ENCODE results near the gene RTTN.

The RTTN gene

GRCh38 chr18:70220628-70221027 is 15.1 kb upstream of the RTTN start:
- Histone ChIP-seq H4K8ac (ENCODE audit: low read depth, low read length) (no peak overlapping the region), H3K4me2 (ENCODE audit: low read length) (no peak overlapping the region), H3K36me3 (ENCODE audit: control insufficient read depth in 1 of 2, insufficient read depth in 2 of 2, low read length in 2 of 2) (no peaks in the 10 kb centered on the region), H3K9me3 (ENCODE audit: insufficient read depth, low read depth, low read length) (no peaks in the 10 kb centered on the region), H4K12ac (ENCODE audit: low read depth, low read length) (no peak overlapping the region), H3K9ac (ENCODE audit: low read length) (no peak overlapping the region), H3K14ac (ENCODE audit: low read length) (no peak overlapping the region), H3K79me2 (ENCODE audit: control insufficient read depth, insufficient read depth, low read length, poor library complexity) (no peaks in the 10 kb centered on the region), H2BK12ac (ENCODE audit: low read length) (no peak overlapping the region), H3K4me1 (ENCODE audit: control insufficient read depth in 1 of 2, insufficient read depth in 2 of 2, low read length in 2 of 2) (no peaks in the 10 kb centered on the region), H2AFZ (ENCODE audit: insufficient read depth, low read length, poor library complexity) (no peak overlapping the region), H3K27me3 (ENCODE audit: insufficient read depth, low read length) (no peaks in the 10 kb centered on the region), H3K23ac (ENCODE audit: low read length) (no peak overlapping the region), H2BK120ac (ENCODE audit: insufficient read depth, low read length, poor library complexity) (no peak overlapping the region), H3K4me3 (ENCODE audit: low read depth, low read length) (no peak overlapping the region), H3K18ac (ENCODE audit: low read length) (no peak overlapping the region), H4K91ac (ENCODE audit: low read depth, low read length) (no peak overlapping the region), H3K4ac (ENCODE audit: low read depth, low read length) (no peak overlapping the region), H2BK5ac (ENCODE audit: low read depth, low read length, poor library complexity) (no peak overlapping the region), H3K27ac (ENCODE audit: low read depth, low read length) (no peak overlapping the region), H2AK5ac (ENCODE audit: low read length) (no peak overlapping the region), H3K79me1 (ENCODE audit: low read length) (no peaks in the 10 kb centered on the region)
- no CpG with 5 or more reads among the region's 5 CpGs for WGBS (ENCODE audit: extremely low coverage, insufficient coverage, insufficient read length)
- DNase-seq, result no peak

DNA sequence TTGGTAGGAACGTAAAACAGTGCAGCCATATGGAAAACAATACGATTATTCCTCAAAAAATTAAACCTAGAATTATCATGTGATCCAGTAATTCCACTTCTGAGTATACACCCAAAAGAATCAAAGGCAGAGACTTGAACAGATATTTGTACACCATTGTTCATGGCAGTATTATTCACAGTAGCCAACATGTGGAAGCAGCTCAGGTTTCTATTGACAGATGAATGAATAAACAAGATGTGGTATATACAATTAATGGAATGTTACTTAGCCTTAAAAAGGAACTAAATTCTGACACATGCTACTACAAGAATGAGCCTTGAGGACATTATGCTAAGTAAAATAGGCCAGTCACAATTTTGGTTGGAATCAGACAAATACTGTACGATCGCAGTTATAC is 14.2 kb upstream of the RTTN start:
- Histone ChIP-seq H3K79me1 (ENCODE audit: low read length) (no peaks in the 10 kb centered on the region), H2BK5ac (ENCODE audit: low read depth, low read length, poor library complexity) (no peak overlapping the region)
- WGBS (ENCODE audit: extremely low coverage, insufficient coverage, insufficient read length), result no CpG with 5 or more reads among the region's 4 CpGs

GRCh38 chr18:70216788-70217187 is 11.3 kb upstream of the RTTN start:
- Histone ChIP-seq H3K9me3 (ENCODE audit: insufficient read depth, low read depth, low read length) (no peaks in the 10 kb centered on the region), H3K14ac (ENCODE audit: low read length) (no peak overlapping the region), H3K18ac (ENCODE audit: low read length) (no peak overlapping the region), H3K36me3 (ENCODE audit: control insufficient read depth in 1 of 2, insufficient read depth in 2 of 2, low read length in 2 of 2) (no peaks in the 10 kb centered on the region), H3K79me2 (ENCODE audit: control insufficient read depth, insufficient read depth, low read length, poor library complexity) (no peaks in the 10 kb centered on the region), H3K79me1 (ENCODE audit: low read length) (no peaks in the 10 kb centered on the region), H3K9ac (ENCODE audit: low read length) (no peak overlapping the region), H4K12ac (ENCODE audit: low read depth, low read length) (no peak overlapping the region), H3K4me2 (ENCODE audit: low read length) (no peak overlapping the region), H3K4ac (ENCODE audit: low read depth, low read length) (no peak overlapping the region), H4K91ac (ENCODE audit: low read depth, low read length) (no peak overlapping the region), H3K4me1 (ENCODE audit: control insufficient read depth in 1 of 2, insufficient read depth in 2 of 2, low read length in 2 of 2) (no peaks in the 10 kb centered on the region), H2BK12ac (ENCODE audit: low read length) (no peak overlapping the region), H3K23ac (ENCODE audit: low read length) (no peak overlapping the region), H3K27ac (ENCODE audit: low read depth, low read length) (no peak overlapping the region), H2BK5ac (ENCODE audit: low read depth, low read length, poor library complexity) (no peak overlapping the region), H4K8ac (ENCODE audit: low read depth, low read length) (no peak overlapping the region), H3K27me3 (ENCODE audit: insufficient read depth, low read length) (no peaks in the 10 kb centered on the region), H2BK120ac (ENCODE audit: insufficient read depth, low read length, poor library complexity) (no peak overlapping the region), H2AFZ (ENCODE audit: insufficient read depth, low read length, poor library complexity) (no peak overlapping the region), H3K4me3 (ENCODE audit: low read depth, low read length) (no peak overlapping the region), H2AK5ac (ENCODE audit: low read length) (no peak overlapping the region)
- no CpG with 5 or more reads among the region's 2 CpGs for WGBS (ENCODE audit: extremely low coverage, insufficient coverage, insufficient read length)
- no peak for DNase-seq

More for the DNA sequence above, 14.2 kb upstream of the RTTN start:
- Histone ChIP-seq H4K91ac (ENCODE audit: low read depth, low read length) (no peak overlapping the region), H3K4me1 (ENCODE audit: control insufficient read depth in 1 of 2, insufficient read depth in 2 of 2, low read length in 2 of 2) (no peaks in the 10 kb centered on the region), H3K9me3 (ENCODE audit: insufficient read depth, low read depth, low read length) (no peaks in the 10 kb centered on the region), H3K36me3 (ENCODE audit: control insufficient read depth in 1 of 2, insufficient read depth in 2 of 2, low read length in 2 of 2) (no peaks in the 10 kb centered on the region), H3K23ac (ENCODE audit: low read length) (no peak overlapping the region), H2AFZ (ENCODE audit: insufficient read depth, low read length, poor library complexity) (no peak overlapping the region), H2BK120ac (ENCODE audit: insufficient read depth, low read length, poor library complexity) (no peak overlapping the region), H3K79me2 (ENCODE audit: control insufficient read depth, insufficient read depth, low read length, poor library complexity) (no peaks in the 10 kb centered on the region), H3K4me3 (ENCODE audit: low read depth, low read length) (no peak overlapping the region), H3K4ac (ENCODE audit: low read depth, low read length) (no peak overlapping the region), H3K4me2 (ENCODE audit: low read length) (no peak overlapping the region), H2AK5ac (ENCODE audit: low read length) (no peak overlapping the region), H3K18ac (ENCODE audit: low read length) (no peak overlapping the region), H4K12ac (ENCODE audit: low read depth, low read length) (no peak overlapping the region), H3K14ac (ENCODE audit: low read length) (no peak overlapping the region), H4K8ac (ENCODE audit: low read depth, low read length) (no peak overlapping the region), H3K27ac (ENCODE audit: low read depth, low read length) (no peak overlapping the region), H3K27me3 (ENCODE audit: insufficient read depth, low read length) (no peaks in the 10 kb centered on the region), H2BK12ac (ENCODE audit: low read length) (no peak overlapping the region), H3K9ac (ENCODE audit: low read length) (no peak overlapping the region)
- no peak for DNase-seq

DNA sequence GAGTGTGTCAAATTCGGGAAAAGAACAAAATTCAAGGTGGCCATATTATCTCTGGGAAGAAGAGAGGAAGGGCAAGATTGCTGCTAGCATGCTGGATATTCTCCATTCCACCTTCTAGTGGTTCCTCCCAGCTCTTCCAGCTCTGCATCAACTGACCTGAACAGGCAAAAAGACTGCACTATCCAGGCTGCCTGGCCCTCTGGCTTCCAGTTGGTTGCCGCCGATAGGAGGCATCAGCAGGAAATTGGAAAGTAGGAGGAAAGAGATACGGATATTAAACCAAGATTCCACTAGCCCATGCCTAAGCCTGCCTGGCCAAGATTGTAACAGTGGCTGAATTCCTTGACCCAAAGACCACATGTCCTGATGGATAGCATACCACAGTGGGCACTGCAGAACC is 1.7 kb upstream of the RTTN start:
- no peak overlapping the region for H3K14ac ChIP-seq (ENCODE audit: low read length)
- peaks cover 2% of the 10 kb centered on the region for H3K79me1 ChIP-seq (ENCODE audit: low read length)
- no peak overlapping the region for H2BK120ac ChIP-seq (ENCODE audit: insufficient read depth, low read length, poor library complexity)
- no peak overlapping the region for H4K91ac ChIP-seq (ENCODE audit: low read depth, low read length)
- no peaks in the 10 kb centered on the region for H3K9me3 ChIP-seq (ENCODE audit: insufficient read depth, low read depth, low read length)
- H3K4me3 ChIP-seq (ENCODE audit: low read depth, low read length), result no peak overlapping the region
- no CpG with 5 or more reads among the region's 4 CpGs for WGBS (ENCODE audit: extremely low coverage, insufficient coverage, insufficient read length)
- no peak overlapping the region for H2BK5ac ChIP-seq (ENCODE audit: low read depth, low read length, poor library complexity)
- H3K27me3 ChIP-seq (ENCODE audit: insufficient read depth, low read length), result no peaks in the 10 kb centered on the region
- H2BK12ac ChIP-seq (ENCODE audit: low read length), result no peak overlapping the region
- no peak overlapping the region for H3K4me2 ChIP-seq (ENCODE audit: low read length)
- H3K18ac ChIP-seq (ENCODE audit: low read length), result no peak overlapping the region
- H2AK5ac ChIP-seq (ENCODE audit: low read length), result no peak overlapping the region
- H3K36me3 ChIP-seq (ENCODE audit: control insufficient read depth in 1 of 2, insufficient read depth in 2 of 2, low read length in 2 of 2), result peaks cover 2 to 3% of the 10 kb centered on the region in 2 experiments
- H3K23ac ChIP-seq (ENCODE audit: low read length), result no peak overlapping the region
- DNase-seq, result no peak
- peaks cover 1% of the 10 kb centered on the region for H3K79me2 ChIP-seq (ENCODE audit: control insufficient read depth, insufficient read depth, low read length, poor library complexity)
- H4K8ac ChIP-seq (ENCODE audit: low read depth, low read length), result no peak overlapping the region
- no peak overlapping the region for H3K4ac ChIP-seq (ENCODE audit: low read depth, low read length)
- no peak overlapping the region for H4K12ac ChIP-seq (ENCODE audit: low read depth, low read length)
- no peak overlapping the region for H2AFZ ChIP-seq (ENCODE audit: insufficient read depth, low read length, poor library complexity)
- H3K4me1 ChIP-seq (ENCODE audit: control insufficient read depth in 1 of 2, insufficient read depth in 2 of 2, low read length in 2 of 2), result no peaks in the 10 kb centered on the region
- H3K9ac ChIP-seq (ENCODE audit: low read length), result no peak overlapping the region
- no peak overlapping the region for H3K27ac ChIP-seq (ENCODE audit: low read depth, low read length)
